Measurements from ENCODE around the gene LIN52. TPM values are rescaled to one million over a fixed set of nuclear protein-coding genes. Genes with fewer than 3 reads are reported as not detected.

The LIN52 gene
- total RNA-seq, 1 experiment from 2014 or later, result 11.0 TPM

GRCh38 chr14:74064426-74064825 is 20.3 kb upstream of the LIN52 start:
- TF ChIP-seq CTCF (conservative IDR thresholded peaks at IDR 0.05), result no peak
- Histone ChIP-seq H2BK5ac (ENCODE audit: insufficient read length, low read length) (no peak overlapping the region), H3K27ac (ENCODE audit: insufficient read length, low read depth, low read length) (no peak overlapping the region), H3K79me1 (ENCODE audit: insufficient read depth, low read depth, low read length, poor library complexity, severe bottlenecking) (no peaks in the 10 kb centered on the region), H4K20me1 (ENCODE audit: control insufficient read depth, insufficient read depth, insufficient read length) (no peaks in the 10 kb centered on the region), H2AK5ac (ENCODE audit: insufficient read length, low read length) (no peak overlapping the region), H3K18ac (ENCODE audit: insufficient read length, low read depth, low read length) (no peak overlapping the region), H3T11ph (ENCODE audit: low read length) (no peak overlapping the region), H3K27me3 (ENCODE audit: insufficient read depth, low read length) (no peaks in the 10 kb centered on the region), H3K9ac (ENCODE audit: extremely low read depth, insufficient read length, low read length) (no peak overlapping the region), H3K79me2 (ENCODE audit: insufficient read depth, low read length) (no peaks in the 10 kb centered on the region), H3K4ac (ENCODE audit: low read depth, low read length) (no peak overlapping the region), H2BK20ac (ENCODE audit: low read depth, low read length, poor library complexity, severe bottlenecking) (no peak overlapping the region), H2AFZ (ENCODE audit: low read length) (no peak overlapping the region), H3K9me3 (ENCODE audit: control insufficient read depth, low read depth, low read length) (no peaks in the 10 kb centered on the region), H3K4me2 (ENCODE audit: insufficient read depth, insufficient read length, low read length) (no peak overlapping the region), H2BK12ac (ENCODE audit: insufficient read length, low read depth, low read length) (no peak overlapping the region), H2BK120ac (ENCODE audit: low read depth, low read length, poor library complexity, severe bottlenecking) (no peak overlapping the region), H4K8ac (replicated peaks; ENCODE audit: insufficient read length, low read depth, low read length) (no peak overlapping the region), H4K91ac (ENCODE audit: insufficient read length, low read depth, low read length) (no peak overlapping the region), H3K14ac (ENCODE audit: insufficient read depth, low read length) (no peak overlapping the region), H2BK15ac (ENCODE audit: low read depth, low read length) (no peak overlapping the region), H3K56ac (ENCODE audit: insufficient read length, low read depth, low read length) (no peak overlapping the region), H4K5ac (ENCODE audit: insufficient read length, low read depth, low read length) (no peak overlapping the region), H3K23ac (ENCODE audit: insufficient read length, low read depth, low read length) (no peak overlapping the region), H3K4me1 (ENCODE audit: insufficient read depth, low read length) (no peaks in the 10 kb centered on the region), H3K23me2 (ENCODE audit: insufficient read length, low read depth, low read length, poor library complexity, severe bottlenecking) (no peaks in the 10 kb centered on the region)
- peaks cover 0 to 69% (median 59%) of the 10 kb centered on the region in 3 experiments; a peak in 6 of 7 replicates for H3K36me3 Mint-ChIP-seq (ENCODE audit: insufficient read depth in 1 of 3, low read depth in 3 of 3)
- no peak overlapping the region for H3K27ac Mint-ChIP-seq
- H3K9me3 Mint-ChIP-seq, result no peaks in the 10 kb centered on the region
- no peaks in the 10 kb centered on the region for H3K27me3 Mint-ChIP-seq (ENCODE audit: low read depth)
- DNase-seq, result no peak
- H3K4me3 Mint-ChIP-seq, result no peak overlapping the region
- H3K4me1 Mint-ChIP-seq, result no peaks in the 10 kb centered on the region

Data from H9 (cell line).